H1 (cell line): ENCODE data around the gene NR1I2. TPM values are rescaled to one million over a fixed set of nuclear protein-coding genes. Genes with fewer than 3 reads are reported as not detected.

Experiments used
- CHD7 ChIP-seq: fragments of 300-600 bp; sonication (generic); IDR thresholded peaks from 2 replicates; pipeline ENCODE4 v1.7.1; 2012; ENCODE audit warnings: low read length, moderate library complexity, mild to moderate bottlenecking, inconsistent platforms; ENCODE audit not compliant: insufficient replicate concordance
- polyA plus RNA-seq, 7 experiments: library from polyadenylated mRNA; depleted of rRNA in 3 of 7; stranded (reverse) in 5 of 7; unstranded in 2 of 7; fragments of >200 nt in 5 of 7; fragments of 200-250 nt in 2 of 7; gene quantifications; 1 replicate in 5 of 7; 2 replicates in 1 of 7; 4 replicates in 1 of 7; pipeline versions ENCODE4 v1.2.1 to v1.2.3, GENCODE V29; 2011 to 2013; ENCODE audit warnings: missing spikeins in 2 of 7, mixed read lengths in 2 of 7
- total RNA-seq: library from RNA; stranded (reverse); fragmentation: NEBNext Ultra II Directional; extraction: Animal tissue kit (Norgen Biotek cat#: 25700); gene quantifications from 2 replicates; pipeline ENCODE4 v1.2.1, GENCODE V29; 2021

The NR1I2 gene
- total and polyA plus RNA-seq, 2 of the 8 experiments (the other 6 are each of a cell fraction or from before 2014, with no cell fraction given), result 0.28 to 1.8 TPM

- no peak for TF ChIP-seq CHD7
These were observed 35.5 kb upstream of the NR1I2 start (continued) for GRCh38 chr3:119746423-119746822.
